ENCODE measurements around the gene LDLRAD3.

DNA sequence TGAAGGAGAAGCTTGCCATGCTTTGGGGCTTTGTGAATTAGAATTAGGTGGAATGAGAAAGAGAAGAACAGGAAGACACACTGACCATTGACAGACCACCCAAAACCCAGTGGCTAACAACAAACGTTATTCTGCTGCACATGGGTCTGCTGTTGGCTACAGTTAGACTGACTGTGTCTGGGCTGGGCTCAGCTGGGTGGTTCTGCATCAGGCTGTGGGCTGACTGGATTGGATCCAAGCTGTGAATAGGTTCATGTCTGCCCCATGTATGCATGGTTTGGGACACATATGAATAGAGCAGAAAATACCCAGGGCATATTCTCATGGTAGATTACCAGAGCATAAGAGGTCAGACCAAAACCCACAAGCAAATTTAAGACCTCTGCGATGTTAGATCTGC is 11.7 kb upstream of the LDLRAD3 start:
- no peak for TF ChIP-seq CTCF (IDR thresholded peaks at IDR 0.05)
- TF ChIP-seq EP300 (IDR thresholded peaks at IDR 0.05), result no peak
- TF ChIP-seq POLR2A (IDR thresholded peaks at IDR 0.05), result no peak
- TF ChIP-seq POLR2AphosphoS5 (IDR thresholded peaks at IDR 0.05), result no peak

Measured in suprapubic skin (tissue), 4 donors.